ENCODE measurements around the gene NT5DC2. TPM values are rescaled to one million over a fixed set of nuclear protein-coding genes. Genes with fewer than 3 reads are reported as not detected.

Gene NT5DC2
- 10 to 100 TPM; 53.8 to 61.7 TPM for total RNA-seq

DNA sequence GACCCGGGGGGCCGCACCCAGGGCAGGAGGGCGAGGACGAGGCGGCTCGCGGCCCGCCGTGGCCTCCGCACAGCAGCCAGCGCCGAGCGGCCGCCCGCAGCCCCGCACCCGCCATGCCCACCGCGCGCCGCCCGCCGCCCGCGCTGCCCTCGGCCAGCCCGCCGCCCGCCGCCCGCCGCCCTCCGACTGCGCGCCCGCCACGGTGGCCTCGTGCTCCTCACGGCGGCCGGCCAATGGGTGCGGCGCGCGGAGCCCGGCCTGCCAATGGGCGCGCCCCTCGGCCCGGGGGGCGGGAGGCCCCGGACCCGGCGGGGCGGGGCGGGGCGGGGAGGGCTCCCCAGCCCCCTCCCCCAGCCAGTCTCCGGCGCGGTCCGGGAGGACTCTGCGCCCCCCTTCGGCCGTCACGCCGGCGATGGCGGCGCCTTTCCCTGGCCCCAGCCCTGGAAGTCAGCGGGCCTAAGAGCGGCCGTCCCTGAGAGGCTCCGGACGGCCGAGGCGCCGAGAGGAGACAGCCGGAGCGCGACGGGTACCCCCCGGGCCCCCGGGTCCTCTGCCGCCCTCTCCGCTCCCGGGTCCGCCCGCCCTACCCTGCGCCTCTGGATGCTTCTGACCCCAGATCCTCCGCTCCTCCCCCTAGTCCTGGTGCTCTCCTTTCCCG, at the start of gene NT5DC2:
NT5DC2 (minus strand) TSS at position 235 of the 658 bp plus-strand sequence; CDS start at position 115, 120 bp downstream.
- TF ChIP-seq, protein P1, sequence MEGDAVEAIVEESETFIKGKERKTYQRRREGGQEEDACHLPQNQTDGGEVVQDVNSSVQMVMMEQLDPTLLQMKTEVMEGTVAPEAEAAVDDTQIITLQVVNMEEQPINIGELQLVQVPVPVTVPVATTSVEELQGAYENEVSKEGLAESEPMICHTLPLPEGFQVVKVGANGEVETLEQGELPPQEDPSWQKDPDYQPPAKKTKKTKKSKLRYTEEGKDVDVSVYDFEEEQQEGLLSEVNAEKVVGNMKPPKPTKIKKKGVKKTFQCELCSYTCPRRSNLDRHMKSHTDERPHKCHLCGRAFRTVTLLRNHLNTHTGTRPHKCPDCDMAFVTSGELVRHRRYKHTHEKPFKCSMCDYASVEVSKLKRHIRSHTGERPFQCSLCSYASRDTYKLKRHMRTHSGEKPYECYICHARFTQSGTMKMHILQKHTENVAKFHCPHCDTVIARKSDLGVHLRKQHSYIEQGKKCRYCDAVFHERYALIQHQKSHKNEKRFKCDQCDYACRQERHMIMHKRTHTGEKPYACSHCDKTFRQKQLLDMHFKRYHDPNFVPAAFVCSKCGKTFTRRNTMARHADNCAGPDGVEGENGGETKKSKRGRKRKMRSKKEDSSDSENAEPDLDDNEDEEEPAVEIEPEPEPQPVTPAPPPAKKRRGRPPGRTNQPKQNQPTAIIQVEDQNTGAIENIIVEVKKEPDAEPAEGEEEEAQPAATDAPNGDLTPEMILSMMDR (IDR thresholded peaks at IDR 0.05): no peak
- Mint-ChIP-seq H3K36me3 (ENCODE audit: low read depth) (peaks cover 16% of the 10 kb centered on the region), H3K27me3 (no peaks in the 10 kb centered on the region), H3K9me3 (no peaks in the 10 kb centered on the region), H3K4me3 (peak within 1 kb of the TSS; percentile 84), H3K4me1 (ENCODE audit: low read depth) (peaks cover 28% of the 10 kb centered on the region), H3K27ac (peak within 1 kb of the TSS; percentile 75)
- POLR2A ChIA-PET: interaction anchor here (1.0 kb wide), 1 partner anchor 73 kb away, joined by 3 read pairs; no protein-coding TSS in a partner anchor
- DNase-seq: peak; percentile 72
- ATAC-seq: peak; percentile 60
- CTCF ChIA-PET: no interaction called here
- intact Hi-C loops (cut with micrococcal nuclease): loop anchor here (10.0 kb wide), 1 partner anchor 151 kb away; the partner anchor contains the start of genes GNL3 and PBRM1

DNA sequence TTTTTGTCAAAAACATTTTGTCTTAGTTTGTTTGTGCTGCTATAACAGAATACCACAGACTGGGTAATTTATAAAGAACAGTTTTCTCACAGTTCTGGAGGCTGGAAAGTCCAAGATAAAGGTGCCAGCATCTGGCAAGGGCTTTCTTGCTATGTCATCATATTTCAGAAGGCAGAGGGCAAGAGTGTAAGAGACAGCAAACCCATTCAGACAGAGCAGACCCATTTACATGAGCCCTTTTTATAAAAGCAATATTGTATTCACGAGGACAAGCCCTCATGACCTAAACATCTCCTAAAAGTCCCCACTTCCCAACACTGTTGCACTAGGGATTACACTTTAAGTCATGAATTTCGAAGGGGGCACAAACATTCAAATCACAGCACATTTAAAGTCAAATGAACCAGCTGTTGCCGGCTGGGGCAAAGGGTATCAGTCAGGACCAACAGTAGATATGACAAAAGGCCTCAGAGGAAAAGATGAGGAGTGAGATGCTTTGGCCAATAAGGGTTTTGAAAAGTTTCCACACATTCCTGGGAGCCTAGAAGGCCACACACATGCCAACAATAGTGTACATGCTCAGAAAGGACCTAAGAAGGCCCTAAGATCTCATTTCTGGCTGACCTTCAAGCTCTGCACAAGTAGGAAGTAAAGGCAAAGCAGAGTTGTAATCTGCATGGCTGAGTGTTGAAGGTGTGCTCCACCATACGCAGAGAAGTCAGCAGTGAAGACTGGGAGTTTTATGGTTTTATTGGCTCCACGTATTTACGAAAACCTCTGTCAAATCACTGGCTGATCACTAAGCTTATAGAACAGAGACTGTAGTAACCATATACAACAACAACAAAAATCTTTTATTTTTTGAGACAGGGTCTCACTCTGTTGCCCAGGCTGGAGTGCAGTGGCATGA, 40.7 kb upstream of the NT5DC2 start:
- Mint-ChIP-seq H3K4me3 (no peak overlapping the region), H3K9me3 (no peaks in the 10 kb centered on the region), H3K36me3 (ENCODE audit: low read depth) (peaks cover 42% of the 10 kb centered on the region), H3K27ac (peak overlapping the region; percentile 22), H3K27me3 (no peaks in the 10 kb centered on the region), H3K4me1 (ENCODE audit: low read depth) (no peaks in the 10 kb centered on the region)
- intact Hi-C loops (cut with micrococcal nuclease): no loop called here
- TF ChIP-seq, protein P1 (IDR thresholded peaks at IDR 0.05): no peak
- ChIA-PET CTCF (interaction anchor here (1.2 to 1.6 kb wide), 2 partner anchors 12 to 114 kb away, joined by 4 read pairs; no protein-coding TSS in a partner anchor), POLR2A (interaction anchor here (0.8 kb wide), 1 partner anchor 12 kb away, joined by 3 read pairs; no protein-coding TSS in a partner anchor)
- DNase-seq (no peak), ATAC-seq (no peak)

DNA sequence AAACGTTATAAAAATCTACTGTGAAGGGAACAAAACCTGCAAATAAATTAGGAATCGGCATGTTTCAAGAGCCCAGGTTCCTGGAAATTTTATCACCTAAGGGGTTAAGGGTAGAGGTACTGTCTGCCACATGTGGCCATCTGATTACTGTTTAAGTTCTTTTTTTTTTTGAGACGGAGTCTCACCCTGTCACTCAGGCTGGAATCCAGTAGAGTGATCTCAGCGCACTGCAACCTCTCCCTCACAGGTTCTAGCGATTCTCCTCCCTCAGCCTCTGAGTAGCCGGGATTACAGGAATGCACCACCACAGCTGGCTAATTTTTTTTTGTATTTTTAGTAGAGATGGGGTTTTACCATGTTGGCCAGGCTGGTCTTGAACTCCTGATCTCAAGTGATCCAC, 38.6 kb upstream of the NT5DC2 start:
- TF ChIP-seq, protein P1 (IDR thresholded peaks at IDR 0.05): no peak
- Mint-ChIP-seq H3K4me3 (no peak overlapping the region), H3K4me1 (ENCODE audit: low read depth) (no peaks in the 10 kb centered on the region), H3K36me3 (ENCODE audit: low read depth) (peaks cover 30% of the 10 kb centered on the region), H3K9me3 (no peaks in the 10 kb centered on the region), H3K27ac (no peak overlapping the region), H3K27me3 (no peaks in the 10 kb centered on the region)
- POLR2A ChIA-PET: interaction anchor here (0.7 kb wide), 1 partner anchor 100 kb away, joined by 3 read pairs; no protein-coding TSS in a partner anchor
- CTCF ChIA-PET: no interaction called here
- no peak for ATAC-seq
- DNase-seq: no peak
- intact Hi-C loops (cut with micrococcal nuclease): no loop called here

DNA sequence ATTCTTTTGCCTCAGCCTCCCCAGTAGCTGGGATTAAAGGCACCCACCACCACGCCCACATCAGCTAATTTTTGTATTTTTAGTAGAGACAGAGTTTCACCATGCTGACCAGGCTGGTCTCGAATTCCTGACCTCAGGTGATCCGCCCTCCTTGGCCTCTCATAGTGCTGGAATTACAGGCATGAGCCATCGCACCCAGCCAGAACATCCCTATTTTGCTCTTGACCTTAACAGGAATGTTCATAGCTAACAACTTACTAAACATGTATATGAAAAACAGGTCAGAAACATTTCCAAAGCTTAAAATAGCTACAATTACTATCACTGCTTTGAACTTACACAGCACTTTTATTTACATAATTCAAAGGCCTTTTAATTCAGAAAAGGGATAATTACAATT, 36.4 kb upstream of the NT5DC2 start:
- peaks cover 17% of the 10 kb centered on the region for H3K36me3 Mint-ChIP-seq (ENCODE audit: low read depth)
- POLR2A ChIA-PET: interaction anchor here (0.8 kb wide), 1 partner anchor 13 kb away, joined by 3 read pairs; no protein-coding TSS in a partner anchor
- intact Hi-C loops (cut with micrococcal nuclease): no loop called here
- ATAC-seq (no peak), DNase-seq (no peak)
- TF ChIP-seq, protein P1 (IDR thresholded peaks at IDR 0.05): no peak
- H3K4me3 Mint-ChIP-seq: no peak overlapping the region
- H3K27ac Mint-ChIP-seq: no peak overlapping the region
- no peaks in the 10 kb centered on the region for H3K9me3 Mint-ChIP-seq
- no peaks in the 10 kb centered on the region for H3K27me3 Mint-ChIP-seq
- H3K4me1 Mint-ChIP-seq (ENCODE audit: low read depth): no peaks in the 10 kb centered on the region
- CTCF ChIA-PET: no interaction called here

All from activated CD8-positive, alpha-beta T cell treated with anti-CD3 and anti-CD28 coated beads for 36 hours (primary cell).